NT2/D1 (cell line): ENCODE measurements around the gene ABHD12.

Source experiments
- DNase-seq: peaks from one replicate; pipeline ENCODE4 v3.0.0-alpha.2; 2011; ENCODE audit warnings: low read depth, low spot score
- H3K27me3 ChIP-seq: 2 replicates; pipeline ENCODE4 v1.6.0; 2011; ENCODE audit warnings: mild to moderate bottlenecking; ENCODE audit not compliant: insufficient read length, insufficient read depth
- H3K36me3 ChIP-seq: 2 replicates; pipeline ENCODE4 v1.6.1; 2011; ENCODE audit warnings: mild to moderate bottlenecking, low read length, mixed read lengths; ENCODE audit not compliant: insufficient read depth, insufficient read length
- H3K4me1 ChIP-seq: 2 replicates; pipeline ENCODE4 v1.5.1; 2011; ENCODE audit not compliant: insufficient read depth, insufficient read length
- H3K4me3 ChIP-seq: 2 replicates; pipeline ENCODE4 v1.5.1; 2011; ENCODE audit warnings: low read depth; ENCODE audit not compliant: insufficient read length
- H3K9ac ChIP-seq: 2 replicates; pipeline ENCODE4 v1.6.0; 2011; ENCODE audit warnings: low read depth; ENCODE audit not compliant: insufficient read length
- H3K9me3 ChIP-seq: 2 replicates; pipeline ENCODE4 v1.5.1; 2011; ENCODE audit warnings: mild to moderate bottlenecking, low read length; ENCODE audit not compliant: insufficient read depth
- SUZ12 ChIP-seq: IDR thresholded peaks from 2 replicates; pipeline ENCODE4 v1.6.1; 2011; ENCODE audit not compliant: insufficient read length, insufficient read depth; ENCODE audit errors: extremely low read depth
- YY1 ChIP-seq: IDR thresholded peaks from 2 replicates; pipeline ENCODE4 v1.6.1; 2011; ENCODE audit not compliant: insufficient read length, insufficient read depth
- ZNF274 ChIP-seq: IDR thresholded peaks from 2 replicates; pipeline ENCODE4 v1.6.1; 2011; ENCODE audit warnings: mild to moderate bottlenecking, low read depth, low read length

Gene ABHD12

GRCh38 chr20:25276533-25277050 lies 114.0 kb downstream of the ABHD12 start:
- H3K9me3 ChIP-seq, result no peaks in the 10 kb centered on the region
- no peak overlapping the region for H3K4me3 ChIP-seq
- no peak for DNase-seq
- no peak overlapping the region for H3K9ac ChIP-seq
- H3K4me1 ChIP-seq, result no peaks in the 10 kb centered on the region
- H3K27me3 ChIP-seq, result no peaks in the 10 kb centered on the region
- TF ChIP-seq ZNF274, result no peak
- H3K36me3 ChIP-seq, result peaks cover 96% of the 10 kb centered on the region

- Histone ChIP-seq H3K4me1 (no peaks in the 10 kb centered on the region), H3K9me3 (no peaks in the 10 kb centered on the region), H3K27me3 (no peaks in the 10 kb centered on the region), H3K36me3 (peaks cover 96% of the 10 kb centered on the region), H3K4me3 (no peak overlapping the region), H3K9ac (no peak overlapping the region)
- TF ChIP-seq YY1 (no peak), ZNF274 (no peak), SUZ12 (no peak)
- no peak for DNase-seq
Measured at GRCh38 chr20:25275813-25276532, 114.7 kb downstream of the ABHD12 start.

GRCh38 chr20:25274891-25275812 lies 115.5 kb downstream of the ABHD12 start:
- Histone ChIP-seq H3K36me3 (peaks cover 95% of the 10 kb centered on the region), H3K4me1 (no peaks in the 10 kb centered on the region), H3K4me3 (no peak overlapping the region), H3K27me3 (no peaks in the 10 kb centered on the region), H3K9me3 (no peaks in the 10 kb centered on the region), H3K9ac (no peak overlapping the region)
- TF ChIP-seq ZNF274 (no peak), YY1 (no peak), SUZ12 (no peak)
- DNase-seq, result no peak

- TF ChIP-seq SUZ12 (no peak), ZNF274 (no peak), YY1 (no peak)
- Histone ChIP-seq H3K9ac (no peak overlapping the region), H3K27me3 (no peaks in the 10 kb centered on the region), H3K4me3 (no peak overlapping the region), H3K36me3 (peaks cover 92% of the 10 kb centered on the region), H3K4me1 (no peaks in the 10 kb centered on the region), H3K9me3 (no peaks in the 10 kb centered on the region)
- DNase-seq, result no peak
Measured at GRCh38 chr20:25274481-25274880, 116.2 kb downstream of the ABHD12 start.

- Histone ChIP-seq H3K4me3 (no peak overlapping the region), H3K9ac (no peak overlapping the region), H3K27me3 (no peaks in the 10 kb centered on the region), H3K4me1 (peaks cover 5% of the 10 kb centered on the region), H3K36me3 (peaks cover 92% of the 10 kb centered on the region), H3K9me3 (no peaks in the 10 kb centered on the region)
- TF ChIP-seq YY1 (no peak), ZNF274 (no peak), SUZ12 (no peak)
- no peak for DNase-seq
Measured at GRCh38 chr20:25273541-25274358, 116.9 kb downstream of the ABHD12 start.

- DNase-seq, result no peak
- H3K9ac ChIP-seq, result no peak overlapping the region
- peaks cover 85% of the 10 kb centered on the region for H3K36me3 ChIP-seq
- no peaks in the 10 kb centered on the region for H3K9me3 ChIP-seq
- no peaks in the 10 kb centered on the region for H3K27me3 ChIP-seq
- H3K4me1 ChIP-seq, result peaks cover 5% of the 10 kb centered on the region
- no peak for TF ChIP-seq SUZ12
- no peak overlapping the region for H3K4me3 ChIP-seq
Measured at GRCh38 chr20:25273046-25273445, 117.6 kb downstream of the ABHD12 start.

GRCh38 chr20:25272223-25273000 lies 118.2 kb downstream of the ABHD12 start:
- DNase-seq, result no peak
- no peak overlapping the region for H3K4me3 ChIP-seq
- H3K9ac ChIP-seq, result no peak overlapping the region
- H3K27me3 ChIP-seq, result no peaks in the 10 kb centered on the region
- peaks cover 5% of the 10 kb centered on the region for H3K4me1 ChIP-seq
- H3K36me3 ChIP-seq, result peaks cover 80% of the 10 kb centered on the region
- no peak for TF ChIP-seq SUZ12
- no peak for TF ChIP-seq YY1
- TF ChIP-seq ZNF274, result no peak
- H3K9me3 ChIP-seq, result no peaks in the 10 kb centered on the region
